ENCODE measurements around the gene DENND2C. TPM values are rescaled to one million over a fixed set of nuclear protein-coding genes. Genes with fewer than 3 reads are reported as not detected.

Gene DENND2C
- total and polyA plus RNA-seq, 8 donors = 3.2 to 5.4 (median 4.9) TPM

- H3K36me3 ChIP-seq = no peaks in the 10 kb centered on the region
- no peak for ATAC-seq
- DNase-seq = no peak
- H3K4me3 ChIP-seq = no peak overlapping the region
- no peaks in the 10 kb centered on the region for H3K4me1 ChIP-seq
- H3K27ac ChIP-seq = no peak overlapping the region
- peaks cover 0 to 5% of the 10 kb centered on the region in 2 donors for H3K27me3 ChIP-seq
- H3K9me3 ChIP-seq = no peaks in the 10 kb centered on the region
- intact Hi-C loops (cut with DNase I) = no loop called here
- TF ChIP-seq CTCF (IDR thresholded peaks at IDR 0.05) = no peak
Measured at GRCh38 chr1:114694540-114695310, 24.9 kb upstream of the DENND2C start.

GRCh38 chr1:114692947-114693346, 23.1 kb upstream of the DENND2C start:
- Histone ChIP-seq H3K4me3 (no peak overlapping the region), H3K9me3 (no peaks in the 10 kb centered on the region), H3K36me3 (no peaks in the 10 kb centered on the region), H3K27ac (no peak overlapping the region), H3K27me3 (peaks cover 0 to 13% of the 10 kb centered on the region in 2 donors), H3K4me1 (no peaks in the 10 kb centered on the region)
- intact Hi-C loops (cut with DNase I) = no loop called here
- TF ChIP-seq CTCF (IDR thresholded peaks at IDR 0.05) = no peak
- DNase-seq = no peak
- no peak for ATAC-seq

GRCh38 chr1:114691061-114691460, 21.2 kb upstream of the DENND2C start:
- TF ChIP-seq CTCF (IDR thresholded peaks at IDR 0.05) = no peak
- no peaks in the 10 kb centered on the region for H3K36me3 ChIP-seq
- H3K27ac ChIP-seq = no peak overlapping the region
- no peak overlapping the region for H3K4me3 ChIP-seq
- no peak for ATAC-seq
- intact Hi-C loops (cut with DNase I) = no loop called here
- H3K4me1 ChIP-seq = no peaks in the 10 kb centered on the region
- H3K9me3 ChIP-seq = no peaks in the 10 kb centered on the region
- DNase-seq = no peak
- H3K27me3 ChIP-seq = peaks cover 0 to 18% of the 10 kb centered on the region in 2 donors

- H3K36me3 ChIP-seq = no peaks in the 10 kb centered on the region
- TF ChIP-seq CTCF (IDR thresholded peaks at IDR 0.05) = no peak
- no peak for ATAC-seq
Measured at GRCh38 chr1:114690148-114690547, 20.3 kb upstream of the DENND2C start.

GRCh38 chr1:114688526-114688925, 18.7 kb upstream of the DENND2C start:
- DNase-seq = no peak
- intact Hi-C loops (cut with DNase I) = no loop called here
- H3K9me3 ChIP-seq = no peaks in the 10 kb centered on the region
- no peak for TF ChIP-seq CTCF (IDR thresholded peaks at IDR 0.05)
- no peak for ATAC-seq
- no peak overlapping the region for H3K4me3 ChIP-seq
- no peaks in the 10 kb centered on the region for H3K36me3 ChIP-seq
- no peak overlapping the region for H3K27ac ChIP-seq
- H3K4me1 ChIP-seq = no peaks in the 10 kb centered on the region
- peaks cover 0 to 21% of the 10 kb centered on the region in 2 donors for H3K27me3 ChIP-seq

More at GRCh38 chr1:114690148-114690547, 20.3 kb upstream of the DENND2C start:
- Histone ChIP-seq H3K27me3 (peaks cover 0 to 18% of the 10 kb centered on the region in 2 donors), H3K4me3 (no peak overlapping the region), H3K9me3 (no peaks in the 10 kb centered on the region), H3K4me1 (no peaks in the 10 kb centered on the region), H3K27ac (no peak overlapping the region)
- intact Hi-C loops (cut with DNase I) = no loop called here
- no peak for DNase-seq

All from left lung (tissue), 10 donors.